A549 (cell line): Measurements from ENCODE around the gene CLEC16A. TPM values are rescaled to one million over a fixed set of nuclear protein-coding genes. Genes with fewer than 3 reads are reported as not detected.

Experiments
- ATAC-seq, 2 experiments: fragments of 200-7000 bp in 1 of 2; fragments of >200 bp in 1 of 2; cut with Nextera tagmentation in 1 of 2; cut with Tn5 transposase in 1 of 2; 3 replicates each; pipeline versions ENCODE4 v1.8.0 to v1.9.1; 2018 to 2020; ENCODE audit warnings: mild to moderate bottlenecking in 1 of 2, moderate library complexity in 1 of 2
- CTCF ChIA-PET: fragments of 300-600 bp; sonication (Branson Sonifier 250); formaldehyde crosslinking; extraction: SDS; loops from one replicate; lab custom pipeline; 2021; ENCODE audit warnings: antibody characterized with exemption, inconsistent platforms; lab: Yijun Ruan, JAX
- POLR2A ChIA-PET: fragments of 350-600 bp; formaldehyde crosslinking; extraction: SDS; loops from one replicate; lab custom pipeline; 2021; ENCODE audit warnings: antibody characterized with exemption, inconsistent platforms; lab: Yijun Ruan, JAX
- DNase-seq, 2 experiments: peaks; one replicate each; pipeline versions ENCODE4 v3.0.0 to v3.0.0-alpha.2; 2011 to 2016; ENCODE audit warnings: low read depth in 1 of 2, low spot score in 1 of 2
- FAIRE-seq: peaks from 2 replicates; lab custom pipeline; 2011; peaks lifted over from hg19 to GRCh38; lab: Jason Lieb, UNC
- H3K27ac ChIP-seq, 2 experiments: fragments of >200 bp; sonication (Bioruptor Twin); formaldehyde crosslinking; 3 replicates each; pipeline ENCODE4 v1.5.1; 2016 to 2017
- H3K4me1 ChIP-seq: fragments of >200 bp; sonication (Bioruptor Twin); formaldehyde crosslinking; 3 replicates; pipeline ENCODE4 v1.6.1; 2016
- H3K4me2 ChIP-seq: fragments of >200 bp; sonication (Bioruptor Twin); formaldehyde crosslinking; 3 replicates; pipeline ENCODE4 v1.6.1; 2016
- H3K4me3 ChIP-seq: fragments of >200 bp; sonication (Bioruptor Twin); formaldehyde crosslinking; 3 replicates; pipeline ENCODE4 v1.5.1; 2016
- H3K9me3 ChIP-seq: fragments of >200 bp; sonication (Bioruptor Twin); formaldehyde crosslinking; 3 replicates; pipeline ENCODE4 v1.6.1; 2016
- BCL3 ChIP-seq: fragments of >200 bp; sonication (Bioruptor Twin); formaldehyde crosslinking; IDR thresholded peaks from 3 replicates; pipeline ENCODE4 v1.6.1; 2016
- CBX2 ChIP-seq: fragments of 200-600 bp; sonication (generic); IDR thresholded peaks from 2 replicates; pipeline ENCODE4 v1.6.1; 2016; ENCODE audit warnings: low read depth, mild to moderate bottlenecking, borderline replicate concordance
- CHD4 ChIP-seq: fragments of 200-600 bp; sonication (generic); IDR thresholded peaks from 2 replicates; pipeline ENCODE4 v1.6.1; 2016; ENCODE audit warnings: antibody characterized with exemption, mild to moderate bottlenecking, borderline replicate concordance
- CTCF ChIP-seq: fragments of >200 bp; sonication (Bioruptor Twin); formaldehyde crosslinking; IDR thresholded peaks from 3 replicates; pipeline ENCODE4 v1.5.1; 2016
- FOSB ChIP-seq: fragments of 250-450 bp; sonication (Bioruptor Pico); IDR thresholded peaks from 2 replicates; pipeline ENCODE4 v1.5.0; 2020; ENCODE audit warnings: mild to moderate bottlenecking, moderate library complexity
- FOSL2 ChIP-seq, 2 experiments: fragments of 450-650 bp in 1 of 2; fragments of >200 bp in 1 of 2; sonication (Bioruptor Twin) in 1 of 2; formaldehyde crosslinking; IDR thresholded peaks; 2 replicates each; pipeline versions ENCODE4 v1.5.0 to v1.6.1; 2016 to 2020; ENCODE audit warnings: mild to moderate bottlenecking in 1 of 2, moderate library complexity in 1 of 2
- HES2 ChIP-seq: fragments of >200 bp; sonication (Bioruptor Twin); formaldehyde crosslinking; IDR thresholded peaks from 2 replicates; pipeline ENCODE4 v1.6.1; 2016
- HOXB13 ChIP-seq: fragments of 250-450 bp; sonication (Bioruptor Pico); IDR thresholded peaks from 2 replicates; pipeline ENCODE4 v1.5.0; 2020; ENCODE audit warnings: low read depth, mild to moderate bottlenecking, moderate library complexity
- JUN ChIP-seq, 2 experiments: fragments of >200 bp; sonication (Bioruptor Twin); formaldehyde crosslinking; IDR thresholded peaks; 2 replicates in 1 of 2; 3 replicates in 1 of 2; pipeline ENCODE4 v1.6.1; 2016 to 2017
- JUNB ChIP-seq: fragments of >200 bp; sonication (Bioruptor Twin); formaldehyde crosslinking; IDR thresholded peaks from 2 replicates; pipeline ENCODE4 v1.6.1; 2016
- KDM5A ChIP-seq: fragments of 200-600 bp; sonication (generic); IDR thresholded peaks from 2 replicates; pipeline ENCODE4 v1.6.1; 2016; ENCODE audit warnings: antibody characterized with exemption, mild to moderate bottlenecking
- MYC ChIP-seq: IDR thresholded peaks from 2 replicates; pipeline ENCODE4 v1.6.1; 2012; ENCODE audit warnings: mild to moderate bottlenecking, inconsistent platforms, low read length, improper control_type of control experiment, borderline replicate concordance
- NFE2L2 ChIP-seq: fragments of 150-350 bp; conservative IDR thresholded peaks from 2 replicates; pipeline ENCODE4 v1.6.1; 2014; ENCODE audit warnings: low read length
- NPAS2 ChIP-seq: fragments of 250-450 bp; sonication (Bioruptor Pico); IDR thresholded peaks from 2 replicates; pipeline ENCODE4 v1.8.0; 2022; ENCODE audit warnings: mild to moderate bottlenecking, moderate library complexity, borderline replicate concordance
- PHF8 ChIP-seq: fragments of 200-600 bp; sonication (generic); IDR thresholded peaks from 2 replicates; pipeline ENCODE4 v1.6.1; 2016; ENCODE audit warnings: low read depth, mild to moderate bottlenecking, antibody characterized with exemption, moderate library complexity, borderline replicate concordance
- RFX5 ChIP-seq: fragments of 450-650 bp; IDR thresholded peaks from 2 replicates; pipeline ENCODE4 v1.7.1; 2014; ENCODE audit warnings: antibody characterized with exemption, mild to moderate bottlenecking, moderate library complexity
- SREBF2 ChIP-seq: fragments of 450-650 bp; IDR thresholded peaks from 2 replicates; pipeline ENCODE4 v1.6.1; 2014; ENCODE audit warnings: mild to moderate bottlenecking, moderate library complexity
- TFCP2L1 ChIP-seq: fragments of 250-450 bp; sonication (Bioruptor Pico); IDR thresholded peaks from 2 replicates; pipeline ENCODE4 v1.5.0; 2021; ENCODE audit warnings: mild to moderate bottlenecking
- USF2 ChIP-seq: fragments of 450-650 bp; IDR thresholded peaks from 2 replicates; pipeline ENCODE4 v1.6.1; 2014; ENCODE audit warnings: antibody characterized with exemption
- ZFP36 ChIP-seq: fragments of 450-650 bp; IDR thresholded peaks from 2 replicates; pipeline ENCODE4 v1.6.1; 2014; ENCODE audit warnings: borderline replicate concordance; ENCODE audit not compliant: partially characterized antibody
- ZNF302 ChIP-seq: fragments of 250-450 bp; sonication (Bioruptor Pico); IDR thresholded peaks from 2 replicates; pipeline ENCODE4 v1.9.0; 2021; ENCODE audit warnings: inconsistent platforms, mild to moderate bottlenecking, moderate library complexity
- ZSCAN20 ChIP-seq: fragments of 250-450 bp; sonication (Bioruptor Pico); IDR thresholded peaks from 2 replicates; pipeline ENCODE4 v1.8.0; 2022; ENCODE audit warnings: mild to moderate bottlenecking, moderate library complexity
- WGBS: methylation state at CpG from one replicate; pipeline ENCODE4 v1.1.6; 2017; ENCODE audit errors: missing lambda C conversion rate; 5-methylcytosine and 5-hydroxymethylcytosine counted together
- polyA plus RNA-seq, 4 experiments: library from polyadenylated mRNA; depleted of rRNA in 3 of 4; stranded (reverse); fragments of >200 nt; fragmentation: RNase III in 1 of 4; extraction: RNeasy Plus Mini Kit Qiagen cat#74134 plus additional on column Dnase treatment in 1 of 4; gene quantifications; 2 replicates in 3 of 4; 3 replicates in 1 of 4; pipeline ENCODE4 v1.2.3, GENCODE V29; 2011 to 2017

Gene CLEC16A
- polyA plus RNA-seq, 2 of the 4 experiments (the other 2 are of a cell fraction), result 8.3 to 10.4 TPM

- Histone ChIP-seq H3K4me1 (no peaks in the 10 kb centered on the region), H3K27ac (no peak overlapping the region), H3K4me2 (no peak overlapping the region), H3K9me3 (no peaks in the 10 kb centered on the region), H3K4me3 (no peak overlapping the region)
- POLR2A ChIA-PET, result no interaction called here
- DNase-seq (no peak), FAIRE-seq (no peak), ATAC-seq (no peak)
- WGBS, result 93% methylated on average over 17 of the region's 17 CpGs
- CTCF ChIA-PET, result no interaction called here
- TF ChIP-seq FOSB (CRISPR knock-in tag) (no peak), JUN (IDR thresholded peaks at IDR 0.05) (no peak), PHF8 (no peak), TFCP2L1 (no peak), ZFP36 (no peak), KDM5A (no peak), SREBF2 (no peak), MYC (no peak), CBX2 (no peak), NFE2L2 (no peak), ZSCAN20 (CRISPR knock-in tag) (no peak), FOSL2 (IDR thresholded peaks at IDR 0.05) (no peak), FOSL2 (CRISPR knock-in tag; IDR thresholded peaks at IDR 0.05) (no peak), RFX5 (no peak)
These were observed 181.6 kb downstream of the CLEC16A start for GRCh38 chr16:11125936-11126335.

GRCh38 chr16:11126399-11127054, 182.2 kb downstream of the CLEC16A start:
- DNase-seq (no peak), ATAC-seq (no peak), FAIRE-seq (no peak)
- no peak overlapping the region for H3K4me2 ChIP-seq
- H3K27ac ChIP-seq, result no peak overlapping the region
- H3K9me3 ChIP-seq, result no peaks in the 10 kb centered on the region
- ChIA-PET POLR2A (no interaction called here), CTCF (no interaction called here)
- TF ChIP-seq JUNB (no peak), JUN (IDR thresholded peaks at IDR 0.05) (no peak), CTCF (no peak), HES2 (no peak), CHD4 (no peak), FOSL2 (IDR thresholded peaks at IDR 0.05) (no peak), FOSL2 (CRISPR knock-in tag; IDR thresholded peaks at IDR 0.05) (no peak), NPAS2 (CRISPR knock-in tag) (no peak), HOXB13 (no peak), ZNF302 (CRISPR knock-in tag) (no peak), BCL3 (no peak), USF2 (no peak)
- H3K4me1 ChIP-seq, result no peaks in the 10 kb centered on the region
- 90% methylated on average over 12 of the region's 12 CpGs for WGBS
- no peak overlapping the region for H3K4me3 ChIP-seq
